ENCODE measurements around the gene NOXA1. TPM values are rescaled to one million over a fixed set of nuclear protein-coding genes. Genes with fewer than 3 reads are reported as not detected.

Gene NOXA1
- total RNA-seq, 1 donor from 2014 or later: 0.50 TPM

- Histone ChIP-seq H2AFZ (ENCODE audit: low read depth, low read length) (no peak overlapping the region), H3K27me3 (ENCODE audit: insufficient read depth, low read length) (no peaks in the 10 kb centered on the region), H3K4me2 (ENCODE audit: low read length) (peak overlapping the region; percentile 96), H3K79me2 (ENCODE audit: insufficient read depth, low read length) (no peaks in the 10 kb centered on the region), H3K27ac (ENCODE audit: low read depth, low read length) (peak overlapping the region; percentile 39), H3K4me1 (ENCODE audit: insufficient read depth, low read length) (peaks cover 48% of the 10 kb centered on the region), H4K20me1 (ENCODE audit: insufficient read depth, low read length) (peaks cover 51% of the 10 kb centered on the region), H3K9me3 (ENCODE audit: insufficient read depth, low read depth, low read length) (no peaks in the 10 kb centered on the region), H3K9ac (ENCODE audit: low read length) (peak overlapping the region; percentile 34), H3K36me3 (ENCODE audit: insufficient read depth, low read length) (peaks cover 3% of the 10 kb centered on the region), H3K4me3 (ENCODE audit: insufficient read depth, low read depth, low read length) (no peak overlapping the region)
- TF ChIP-seq, protein P1, sequence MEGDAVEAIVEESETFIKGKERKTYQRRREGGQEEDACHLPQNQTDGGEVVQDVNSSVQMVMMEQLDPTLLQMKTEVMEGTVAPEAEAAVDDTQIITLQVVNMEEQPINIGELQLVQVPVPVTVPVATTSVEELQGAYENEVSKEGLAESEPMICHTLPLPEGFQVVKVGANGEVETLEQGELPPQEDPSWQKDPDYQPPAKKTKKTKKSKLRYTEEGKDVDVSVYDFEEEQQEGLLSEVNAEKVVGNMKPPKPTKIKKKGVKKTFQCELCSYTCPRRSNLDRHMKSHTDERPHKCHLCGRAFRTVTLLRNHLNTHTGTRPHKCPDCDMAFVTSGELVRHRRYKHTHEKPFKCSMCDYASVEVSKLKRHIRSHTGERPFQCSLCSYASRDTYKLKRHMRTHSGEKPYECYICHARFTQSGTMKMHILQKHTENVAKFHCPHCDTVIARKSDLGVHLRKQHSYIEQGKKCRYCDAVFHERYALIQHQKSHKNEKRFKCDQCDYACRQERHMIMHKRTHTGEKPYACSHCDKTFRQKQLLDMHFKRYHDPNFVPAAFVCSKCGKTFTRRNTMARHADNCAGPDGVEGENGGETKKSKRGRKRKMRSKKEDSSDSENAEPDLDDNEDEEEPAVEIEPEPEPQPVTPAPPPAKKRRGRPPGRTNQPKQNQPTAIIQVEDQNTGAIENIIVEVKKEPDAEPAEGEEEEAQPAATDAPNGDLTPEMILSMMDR (IDR thresholded peaks at IDR 0.05; ENCODE audit: insufficient read depth, low read depth, low read length): no peak
- TF ChIP-seq EZH2 (IDR thresholded peaks at IDR 0.05; ENCODE audit: insufficient read depth, low read length): no peak
- H3K36me3 Mint-ChIP-seq (ENCODE audit: low read depth, unreplicated experiment): peaks cover 3% of the 10 kb centered on the region
- peaks cover 10% of the 10 kb centered on the region for H3K4me1 Mint-ChIP-seq (ENCODE audit: low read depth, unreplicated experiment)
- H3K4me3 Mint-ChIP-seq (ENCODE audit: unreplicated experiment): peak overlapping the region; percentile 60
- H3K27ac Mint-ChIP-seq (ENCODE audit: unreplicated experiment): no peak overlapping the region
- FAIRE-seq (no peak), DNase-seq (ENCODE audit: low read depth) (no peak)
- no peaks in the 10 kb centered on the region for H3K27me3 Mint-ChIP-seq (ENCODE audit: low read depth, unreplicated experiment)
- H3K9me3 Mint-ChIP-seq (ENCODE audit: unreplicated experiment): no peaks in the 10 kb centered on the region
Measured at GRCh38 chr9:137456864-137457405, 33.7 kb downstream of the NOXA1 start.

DNA sequence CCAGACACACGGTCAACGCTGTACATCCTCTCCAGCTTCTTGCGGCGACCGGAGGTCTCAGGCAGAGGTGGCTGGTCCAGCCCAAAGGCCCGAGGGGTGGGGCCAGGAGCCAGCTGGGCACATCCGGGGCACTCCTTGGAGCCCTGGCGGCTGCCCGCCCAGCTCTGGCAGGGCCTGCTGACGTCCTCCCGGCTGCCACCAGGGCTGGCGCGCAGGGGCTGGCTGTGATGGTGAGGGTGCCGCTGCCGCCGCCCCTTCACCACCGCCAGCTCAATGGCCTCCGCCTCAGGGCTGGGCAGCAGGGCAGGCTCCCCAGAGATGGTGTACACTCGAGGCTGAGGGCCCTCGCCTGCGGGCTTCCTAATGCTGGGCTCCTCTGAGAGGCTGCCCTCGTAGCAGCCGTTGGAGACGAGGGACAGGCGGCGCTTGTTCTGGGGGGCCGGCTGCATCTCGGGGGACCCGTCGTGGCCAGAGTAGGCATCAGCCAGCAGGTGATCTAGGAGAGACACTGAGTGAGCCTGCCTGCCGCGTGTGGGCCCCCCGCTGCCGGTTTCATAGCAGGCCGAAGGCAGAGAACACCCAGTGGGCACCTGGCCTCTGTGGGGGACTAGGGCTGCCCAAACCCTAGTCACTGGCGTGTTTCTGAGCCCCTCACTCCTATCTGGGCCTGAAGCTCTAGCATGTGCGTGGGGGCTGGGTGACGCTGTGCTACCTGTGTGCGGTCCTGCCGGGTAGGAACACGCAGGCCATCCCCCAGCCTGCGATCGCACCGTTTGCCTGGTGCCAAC is 34.4 kb downstream of the NOXA1 start:
- Histone ChIP-seq H4K20me1 (ENCODE audit: insufficient read depth, low read length) (peaks cover 51% of the 10 kb centered on the region), H3K27me3 (ENCODE audit: insufficient read depth, low read length) (no peaks in the 10 kb centered on the region), H3K4me1 (ENCODE audit: insufficient read depth, low read length) (peaks cover 48% of the 10 kb centered on the region), H2AFZ (ENCODE audit: low read depth, low read length) (no peak overlapping the region), H3K9ac (ENCODE audit: low read length) (peak overlapping the region; percentile 82), H3K27ac (ENCODE audit: low read depth, low read length) (no peak overlapping the region), H3K79me2 (ENCODE audit: insufficient read depth, low read length) (no peaks in the 10 kb centered on the region), H3K4me3 (ENCODE audit: insufficient read depth, low read depth, low read length) (peak overlapping the region; percentile 67), H3K9me3 (ENCODE audit: insufficient read depth, low read depth, low read length) (no peaks in the 10 kb centered on the region), H3K36me3 (ENCODE audit: insufficient read depth, low read length) (peaks cover 3% of the 10 kb centered on the region), H3K4me2 (ENCODE audit: low read length) (peak overlapping the region; percentile 96)
- Mint-ChIP-seq H3K36me3 (ENCODE audit: low read depth, unreplicated experiment) (peaks cover 3% of the 10 kb centered on the region), H3K4me1 (ENCODE audit: low read depth, unreplicated experiment) (peaks cover 10% of the 10 kb centered on the region), H3K27ac (ENCODE audit: unreplicated experiment) (no peak overlapping the region), H3K9me3 (ENCODE audit: unreplicated experiment) (no peaks in the 10 kb centered on the region), H3K4me3 (ENCODE audit: unreplicated experiment) (no peak overlapping the region), H3K27me3 (ENCODE audit: low read depth, unreplicated experiment) (no peaks in the 10 kb centered on the region)
- FAIRE-seq (no peak), DNase-seq (ENCODE audit: low read depth) (no peak)
- TF ChIP-seq, protein P1 (IDR thresholded peaks at IDR 0.05; ENCODE audit: insufficient read depth, low read depth, low read length): no peak
- no peak for TF ChIP-seq EZH2 (IDR thresholded peaks at IDR 0.05; ENCODE audit: insufficient read depth, low read length)
